GM23338 (cell line): ENCODE results near the gene NOXA1.

Experiments
- CREB1 ChIP-seq: fragments of 250-450 bp; sonication (Bioruptor Pico); IDR thresholded peaks from 2 replicates; pipeline ENCODE4 v1.5.0; 2020; ENCODE audit warnings: low read depth, mild to moderate bottlenecking, moderate library complexity
- ETS1 ChIP-seq: IDR thresholded peaks from 2 replicates; pipeline ENCODE4 v1.6.1; 2016; ENCODE audit warnings: antibody characterized with exemption
- EZH2 ChIP-seq: fragments of 200-600 bp; sonication (generic); IDR thresholded peaks from one replicate; pipeline ENCODE4 v1.8.0; 2017; ENCODE audit warnings: antibody characterized with exemption, mild to moderate bottlenecking, low read depth; ENCODE audit not compliant: unreplicated experiment
- EZH2phosphoT487 ChIP-seq: fragments of 200-600 bp; sonication (generic); IDR thresholded peaks from one replicate; pipeline ENCODE4 v1.8.1; 2018; ENCODE audit warnings: antibody characterized with exemption; ENCODE audit not compliant: unreplicated experiment
- JUNB ChIP-seq: IDR thresholded peaks from one replicate; pipeline ENCODE4 v1.6.1; 2016; ENCODE audit warnings: antibody characterized with exemption; ENCODE audit not compliant: unreplicated experiment
- NANOG ChIP-seq: IDR thresholded peaks from 2 replicates; pipeline ENCODE4 v1.6.1; 2016; ENCODE audit warnings: antibody characterized with exemption, borderline replicate concordance
- POLR2AphosphoS5 ChIP-seq: IDR thresholded peaks from 2 replicates; pipeline ENCODE4 v1.6.1; 2016; ENCODE audit warnings: antibody characterized with exemption, low read depth
- ZNF331 ChIP-seq: fragments of 250-450 bp; sonication (Bioruptor Pico); IDR thresholded peaks from 2 replicates; pipeline ENCODE4 v1.5.0; 2020; ENCODE audit warnings: low read depth, mild to moderate bottlenecking, moderate library complexity
- TF ChIP-seq, protein P1 (sequence below), 2 experiments: fragments of 200-600 bp in 1 of 2; sonication (generic) in 1 of 2; conservative IDR thresholded peaks; 2 replicates each; pipeline versions ENCODE4 v1.5.1 to v1.6.1; 2016 to 2017; ENCODE audit warnings: antibody characterized with exemption in 2 of 2, low read depth in 2 of 2, mild to moderate bottlenecking in 2 of 2, moderate library complexity in 1 of 2

DNA sequence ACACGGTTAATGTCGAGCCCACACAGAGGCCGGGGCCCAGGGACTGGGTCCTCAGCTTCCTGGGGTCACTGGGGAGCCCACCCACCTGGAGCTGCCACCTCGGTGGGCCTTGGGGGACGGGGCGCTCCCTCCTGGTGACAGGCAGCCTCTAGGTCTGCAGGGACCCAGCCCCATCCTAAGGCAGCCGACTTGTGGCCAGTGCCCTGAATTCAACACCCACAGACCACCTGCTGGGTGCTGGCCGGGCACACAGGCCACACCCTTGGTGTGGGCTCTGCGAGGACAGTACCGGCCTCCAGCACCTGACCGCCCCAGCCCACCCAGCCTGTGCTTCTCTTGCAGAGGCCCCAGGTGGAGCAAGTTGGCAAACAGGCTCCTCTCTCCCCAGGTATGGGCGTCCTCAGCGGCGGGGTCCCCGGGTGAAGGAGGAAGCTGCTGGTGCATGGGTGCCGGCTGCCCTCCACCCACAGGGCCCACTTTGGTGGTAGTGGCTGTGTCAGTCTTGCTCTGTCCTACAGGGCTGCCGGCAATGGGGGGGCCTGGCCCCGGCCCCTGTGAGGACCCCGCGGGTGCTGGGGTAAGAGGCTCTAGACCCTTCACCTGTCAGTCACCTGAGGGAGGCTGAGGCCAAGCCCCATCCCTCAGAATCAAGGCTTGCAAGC is 9.6 kb downstream of the NOXA1 start:
- TF ChIP-seq JUNB (no peak), NANOG (no peak), POLR2AphosphoS5 (no peak), CREB1 (CRISPR knock-in tag) (no peak), EZH2phosphoT487 (no peak), EZH2 (no peak), ETS1 (no peak), ZNF331 (CRISPR knock-in tag) (no peak)
- TF ChIP-seq, protein P1, sequence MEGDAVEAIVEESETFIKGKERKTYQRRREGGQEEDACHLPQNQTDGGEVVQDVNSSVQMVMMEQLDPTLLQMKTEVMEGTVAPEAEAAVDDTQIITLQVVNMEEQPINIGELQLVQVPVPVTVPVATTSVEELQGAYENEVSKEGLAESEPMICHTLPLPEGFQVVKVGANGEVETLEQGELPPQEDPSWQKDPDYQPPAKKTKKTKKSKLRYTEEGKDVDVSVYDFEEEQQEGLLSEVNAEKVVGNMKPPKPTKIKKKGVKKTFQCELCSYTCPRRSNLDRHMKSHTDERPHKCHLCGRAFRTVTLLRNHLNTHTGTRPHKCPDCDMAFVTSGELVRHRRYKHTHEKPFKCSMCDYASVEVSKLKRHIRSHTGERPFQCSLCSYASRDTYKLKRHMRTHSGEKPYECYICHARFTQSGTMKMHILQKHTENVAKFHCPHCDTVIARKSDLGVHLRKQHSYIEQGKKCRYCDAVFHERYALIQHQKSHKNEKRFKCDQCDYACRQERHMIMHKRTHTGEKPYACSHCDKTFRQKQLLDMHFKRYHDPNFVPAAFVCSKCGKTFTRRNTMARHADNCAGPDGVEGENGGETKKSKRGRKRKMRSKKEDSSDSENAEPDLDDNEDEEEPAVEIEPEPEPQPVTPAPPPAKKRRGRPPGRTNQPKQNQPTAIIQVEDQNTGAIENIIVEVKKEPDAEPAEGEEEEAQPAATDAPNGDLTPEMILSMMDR (conservative IDR thresholded peaks at IDR 0.05; ENCODE audit: low read depth in 2 of 2), result no peak
